Measurements from ENCODE around the gene ZFAND2B. TPM values are rescaled to one million over a fixed set of nuclear protein-coding genes. Genes with fewer than 3 reads are reported as not detected.

Gene ZFAND2B
- total and polyA plus RNA-seq, 2 donors (not counting 1 experiment from before 2014, with no cell fraction given): 55.2 to 115 TPM

DNA sequence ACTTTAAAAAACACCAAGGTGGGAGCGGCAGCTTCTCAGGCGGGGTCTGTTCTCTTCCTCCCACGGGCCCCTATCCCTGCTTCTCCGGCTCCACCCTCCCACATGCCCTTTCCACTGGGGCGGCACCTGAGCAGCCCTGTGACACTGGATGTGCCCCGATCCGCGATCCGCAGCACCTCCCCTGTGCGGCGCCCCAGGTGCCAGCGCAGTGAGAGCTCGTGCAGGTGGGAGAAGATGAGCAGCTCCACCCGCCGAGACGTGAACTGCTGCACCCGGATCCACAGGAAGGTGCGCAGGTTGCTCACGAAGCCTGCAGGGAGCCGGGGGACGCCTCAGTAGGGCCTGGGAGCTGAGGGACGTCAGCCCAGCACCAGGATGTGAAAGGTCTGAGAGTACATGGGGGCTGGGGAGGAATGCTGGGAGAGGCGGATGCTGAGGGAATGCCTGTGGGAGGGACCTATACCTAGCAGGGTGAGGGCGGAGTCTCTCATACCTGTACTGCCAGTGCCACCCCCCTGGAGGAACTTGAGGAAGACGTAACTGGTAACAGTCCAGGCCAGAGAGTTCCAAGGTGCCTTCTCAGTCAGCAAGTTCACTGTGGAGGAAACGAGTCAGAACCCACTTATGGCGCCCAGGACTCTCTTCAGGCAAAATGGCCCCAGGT is 9.4 kb downstream of the ZFAND2B start:
- Histone ChIP-seq H2AFZ (ENCODE audit: insufficient read depth, low read depth, low read length, poor library complexity, severe bottlenecking) (no peak overlapping the region), H3K9me3 (ENCODE audit: control extremely low read depth in 1 of 3, control insufficient read depth in 2 of 3, insufficient read depth in 1 of 3, low read length in 2 of 3) (no peaks in the 10 kb centered on the region), H3K79me2 (ENCODE audit: control insufficient read depth, insufficient read depth, low read length) (no peaks in the 10 kb centered on the region), H3K36me3 (replicated peaks in 1 of 2; ENCODE audit: control extremely low read depth in 1 of 2, control insufficient read depth in 1 of 2, extremely low read depth in 1 of 2, insufficient read depth in 2 of 2, low read length in 1 of 2) (peaks cover 0 to 12% of the 10 kb centered on the region in 2 experiments), H3K4me1 (ENCODE audit: control insufficient read depth in 2 of 2, insufficient read depth in 2 of 2, low read length in 2 of 2) (peaks cover 20 to 27% of the 10 kb centered on the region in 2 donors), H3K27ac (ENCODE audit: low read length in 2 of 2) (no peak overlapping the region), H3K9ac (ENCODE audit: low read length) (no peak overlapping the region), H4K20me1 (ENCODE audit: control insufficient read depth, insufficient read depth, low read length, poor library complexity, severe bottlenecking) (peaks cover 19% of the 10 kb centered on the region), H3K27me3 (replicated peaks in 1 of 4; ENCODE audit: control extremely low read depth in 1 of 4, control insufficient read depth in 3 of 4, insufficient read depth in 4 of 4, low read length in 3 of 4) (no peaks in the 10 kb centered on the region), H3K4me3 (ENCODE audit: control extremely low read depth in 1 of 5, extremely low read depth in 1 of 5, insufficient read depth in 1 of 5, low read depth in 2 of 5, low read length in 4 of 5) (no peak overlapping the region), H3K4me2 (replicated peaks; ENCODE audit: low read depth, low read length, poor library complexity, severe bottlenecking) (no peak overlapping the region)
- no peak for DNase-seq
- POLR2A ChIA-PET: interaction anchor here (1.4 to 1.6 kb wide), 2 partner anchors 9 to 40 kb away, joined by 4 to 7 read pairs; partner anchors contain the start of gene ZFAND2B
- TF ChIP-seq EZH2 (IDR thresholded peaks at IDR 0.05; ENCODE audit: borderline replicate concordance, insufficient read depth, low read depth, low read length, poor library complexity, severe bottlenecking): no peak
- TF ChIP-seq, protein P1, sequence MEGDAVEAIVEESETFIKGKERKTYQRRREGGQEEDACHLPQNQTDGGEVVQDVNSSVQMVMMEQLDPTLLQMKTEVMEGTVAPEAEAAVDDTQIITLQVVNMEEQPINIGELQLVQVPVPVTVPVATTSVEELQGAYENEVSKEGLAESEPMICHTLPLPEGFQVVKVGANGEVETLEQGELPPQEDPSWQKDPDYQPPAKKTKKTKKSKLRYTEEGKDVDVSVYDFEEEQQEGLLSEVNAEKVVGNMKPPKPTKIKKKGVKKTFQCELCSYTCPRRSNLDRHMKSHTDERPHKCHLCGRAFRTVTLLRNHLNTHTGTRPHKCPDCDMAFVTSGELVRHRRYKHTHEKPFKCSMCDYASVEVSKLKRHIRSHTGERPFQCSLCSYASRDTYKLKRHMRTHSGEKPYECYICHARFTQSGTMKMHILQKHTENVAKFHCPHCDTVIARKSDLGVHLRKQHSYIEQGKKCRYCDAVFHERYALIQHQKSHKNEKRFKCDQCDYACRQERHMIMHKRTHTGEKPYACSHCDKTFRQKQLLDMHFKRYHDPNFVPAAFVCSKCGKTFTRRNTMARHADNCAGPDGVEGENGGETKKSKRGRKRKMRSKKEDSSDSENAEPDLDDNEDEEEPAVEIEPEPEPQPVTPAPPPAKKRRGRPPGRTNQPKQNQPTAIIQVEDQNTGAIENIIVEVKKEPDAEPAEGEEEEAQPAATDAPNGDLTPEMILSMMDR (IDR thresholded peaks at IDR 0.05): no peak
- H3K27ac Mint-ChIP-seq: peak overlapping the region; percentile 32
- H3K27me3 Mint-ChIP-seq: no peaks in the 10 kb centered on the region
- H3K4me1 Mint-ChIP-seq: peaks cover 26% of the 10 kb centered on the region
- CTCF ChIA-PET: interaction anchor here (1.1 to 7.3 kb wide), 10 partner anchors 11 to 340 kb away, joined by 3 to 65 read pairs (median 6); partner anchors contain the start of genes GLB1L, NHEJ1, SLC23A3 and STK16
- H3K9me3 Mint-ChIP-seq (ENCODE audit: insufficient read depth): no peaks in the 10 kb centered on the region
- intact Hi-C loops (cut with micrococcal nuclease): no loop called here
- 98% methylated on average over 27 of the region's 27 CpGs for WGBS (ENCODE audit: insufficient coverage)
- no peak for ATAC-seq (ENCODE audit: low read depth)
- no peak overlapping the region for H3K4me3 Mint-ChIP-seq

DNA sequence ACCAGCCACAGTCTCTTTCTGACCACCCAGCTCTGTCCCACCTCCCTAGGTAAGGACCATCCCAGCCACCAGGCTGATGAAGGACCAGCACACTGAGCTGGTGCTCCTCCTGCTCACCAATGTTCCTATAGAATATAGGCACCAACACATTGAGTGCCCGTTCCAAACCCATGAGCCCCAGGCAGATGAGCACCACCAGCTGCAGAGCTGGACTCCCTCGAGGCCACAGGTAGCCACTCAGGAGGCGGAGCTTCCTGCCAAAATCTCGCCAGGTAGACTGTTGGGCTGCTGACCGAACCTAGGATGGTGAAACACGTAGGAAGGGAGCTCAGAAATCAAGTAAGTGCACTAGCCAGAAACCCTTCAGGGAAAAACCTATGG is 9.9 kb downstream of the ZFAND2B start:
- H3K4me3 ChIP-seq (ENCODE audit: control extremely low read depth in 1 of 5, extremely low read depth in 1 of 5, insufficient read depth in 1 of 5, low read depth in 2 of 5, low read length in 4 of 5): no peak overlapping the region
- no peak for DNase-seq
- H3K9ac ChIP-seq (ENCODE audit: low read length): no peak overlapping the region
- H2AFZ ChIP-seq (ENCODE audit: insufficient read depth, low read depth, low read length, poor library complexity, severe bottlenecking): no peak overlapping the region
- intact Hi-C loops (cut with micrococcal nuclease): no loop called here
- no peak overlapping the region for H3K27ac ChIP-seq (ENCODE audit: low read length in 2 of 2)
- TF ChIP-seq, protein P1 (IDR thresholded peaks at IDR 0.05): no peak
- TF ChIP-seq EZH2 (IDR thresholded peaks at IDR 0.05; ENCODE audit: borderline replicate concordance, insufficient read depth, low read depth, low read length, poor library complexity, severe bottlenecking): no peak
- peaks cover 20% of the 10 kb centered on the region for H4K20me1 ChIP-seq (ENCODE audit: control insufficient read depth, insufficient read depth, low read length, poor library complexity, severe bottlenecking)
- Mint-ChIP-seq H3K4me1 (peaks cover 20% of the 10 kb centered on the region), H3K9me3 (ENCODE audit: insufficient read depth) (no peaks in the 10 kb centered on the region), H3K27ac (no peak overlapping the region), H3K4me3 (peak overlapping the region; percentile 50), H3K27me3 (no peaks in the 10 kb centered on the region)
- H3K4me2 ChIP-seq (replicated peaks; ENCODE audit: low read depth, low read length, poor library complexity, severe bottlenecking): no peak overlapping the region
- no peak for ATAC-seq (ENCODE audit: low read depth)
- ChIA-PET POLR2A (interaction anchor here (1.4 to 1.6 kb wide), 2 partner anchors 10 to 41 kb away, joined by 4 to 7 read pairs; partner anchors contain the start of gene ZFAND2B), CTCF (interaction anchor here (1.1 to 4.3 kb wide), 9 partner anchors 10 to 340 kb away, joined by 3 to 26 read pairs (median 5); partner anchors contain the start of genes GLB1L, SLC23A3, STK16 and TUBA4A)
- H3K4me1 ChIP-seq (ENCODE audit: control insufficient read depth in 2 of 2, insufficient read depth in 2 of 2, low read length in 2 of 2): peaks cover 17 to 21% of the 10 kb centered on the region in 2 donors
- no peaks in the 10 kb centered on the region for H3K27me3 ChIP-seq (replicated peaks in 1 of 4; ENCODE audit: control extremely low read depth in 1 of 4, control insufficient read depth in 3 of 4, insufficient read depth in 4 of 4, low read length in 3 of 4)
- no peaks in the 10 kb centered on the region for H3K79me2 ChIP-seq (ENCODE audit: control insufficient read depth, insufficient read depth, low read length)
- peaks cover 0 to 17% of the 10 kb centered on the region in 2 experiments for H3K36me3 ChIP-seq (replicated peaks in 1 of 2; ENCODE audit: control extremely low read depth in 1 of 2, control insufficient read depth in 1 of 2, extremely low read depth in 1 of 2, insufficient read depth in 2 of 2, low read length in 1 of 2)
- WGBS (ENCODE audit: insufficient coverage): 89% methylated on average over 6 of the region's 6 CpGs
- H3K9me3 ChIP-seq (ENCODE audit: control extremely low read depth in 1 of 3, control insufficient read depth in 2 of 3, insufficient read depth in 1 of 3, low read length in 2 of 3): no peaks in the 10 kb centered on the region

Measured in B cell (primary cell).